ENCODE results near the gene HSPB1.
"Not testable (repeated sequence)": the region's sequence is repeated elsewhere in the genome, so short reads cannot be mapped to it uniquely, and the experiment has no call there.

Gene HSPB1

DNA sequence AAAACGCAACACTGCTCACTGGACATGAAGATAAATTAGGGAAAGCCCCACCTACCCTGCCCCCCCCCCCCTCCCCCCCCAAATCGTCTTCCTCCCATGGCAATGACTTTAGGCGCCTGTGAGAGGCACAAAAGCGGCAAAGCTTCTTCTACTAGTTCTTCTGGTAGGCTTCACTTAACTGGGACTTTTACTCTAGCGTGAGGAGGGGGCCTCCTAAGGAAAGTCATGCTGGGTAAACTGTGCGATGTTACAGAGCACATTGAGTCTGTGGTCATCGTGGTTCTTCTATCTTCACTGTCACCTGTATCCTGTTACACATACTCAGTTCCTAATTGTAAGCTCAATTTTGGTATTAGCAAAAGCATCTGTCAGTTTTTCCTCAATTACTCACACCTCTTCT lies 25.1 kb downstream of the HSPB1 start:
- Mint-ChIP-seq H3K27ac (no peak overlapping the region), H3K27me3 (no peaks in the 10 kb centered on the region), H3K36me3 (ENCODE audit: low read depth) (peaks cover 97% of the 10 kb centered on the region), H3K4me3 (no peak overlapping the region), H3K4me1 (ENCODE audit: low read depth) (peaks cover 53% of the 10 kb centered on the region), H3K9me3 (no peaks in the 10 kb centered on the region)
- intact Hi-C loops (cut with micrococcal nuclease) = no loop called here

GRCh38 chr7:76328389-76328788 lies 25.9 kb downstream of the HSPB1 start:
- H3K27ac Mint-ChIP-seq = peak overlapping the region; percentile 30
- H3K4me1 Mint-ChIP-seq (ENCODE audit: low read depth) = peaks cover 60% of the 10 kb centered on the region
- H3K4me3 Mint-ChIP-seq = no peak overlapping the region
- H3K9me3 Mint-ChIP-seq = no peaks in the 10 kb centered on the region
- no peaks in the 10 kb centered on the region for H3K27me3 Mint-ChIP-seq
- intact Hi-C loops (cut with micrococcal nuclease) = no loop called here
- H3K36me3 Mint-ChIP-seq (ENCODE audit: low read depth) = peaks cover 97% of the 10 kb centered on the region

GRCh38 chr7:76329479-76329878 lies 27.0 kb downstream of the HSPB1 start:
- Mint-ChIP-seq H3K4me3 (no peak overlapping the region), H3K4me1 (ENCODE audit: low read depth) (peaks cover 66% of the 10 kb centered on the region), H3K27me3 (no peaks in the 10 kb centered on the region), H3K9me3 (no peaks in the 10 kb centered on the region), H3K36me3 (ENCODE audit: low read depth) (peaks cover 91% of the 10 kb centered on the region), H3K27ac (no peak overlapping the region)
- intact Hi-C loops (cut with micrococcal nuclease) = no loop called here

DNA sequence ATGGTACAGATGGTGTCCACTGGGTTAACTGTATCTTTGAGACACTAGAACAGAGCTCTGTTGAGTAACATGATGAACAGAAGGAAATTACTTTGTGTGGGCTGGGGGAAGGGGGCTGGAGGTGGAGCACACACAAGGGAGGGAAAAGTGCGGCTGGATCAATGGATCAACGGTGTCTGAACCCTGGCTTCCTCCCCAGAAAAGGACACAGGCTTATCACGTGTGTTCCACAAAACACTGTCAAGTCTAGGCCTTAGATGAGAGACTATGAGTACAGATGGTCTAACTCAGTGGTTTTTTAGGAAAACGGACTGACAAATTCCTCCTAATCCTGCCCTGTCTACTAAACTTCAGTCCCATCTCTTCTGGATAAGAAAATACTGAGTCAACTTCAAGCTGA lies 27.8 kb downstream of the HSPB1 start:
- Mint-ChIP-seq H3K4me1 (ENCODE audit: low read depth) (peaks cover 66% of the 10 kb centered on the region), H3K36me3 (ENCODE audit: low read depth) (peaks cover 86% of the 10 kb centered on the region), H3K27me3 (no peaks in the 10 kb centered on the region), H3K4me3 (no peak overlapping the region), H3K27ac (no peak overlapping the region), H3K9me3 (no peaks in the 10 kb centered on the region)
- intact Hi-C loops (cut with micrococcal nuclease) = no loop called here

DNA sequence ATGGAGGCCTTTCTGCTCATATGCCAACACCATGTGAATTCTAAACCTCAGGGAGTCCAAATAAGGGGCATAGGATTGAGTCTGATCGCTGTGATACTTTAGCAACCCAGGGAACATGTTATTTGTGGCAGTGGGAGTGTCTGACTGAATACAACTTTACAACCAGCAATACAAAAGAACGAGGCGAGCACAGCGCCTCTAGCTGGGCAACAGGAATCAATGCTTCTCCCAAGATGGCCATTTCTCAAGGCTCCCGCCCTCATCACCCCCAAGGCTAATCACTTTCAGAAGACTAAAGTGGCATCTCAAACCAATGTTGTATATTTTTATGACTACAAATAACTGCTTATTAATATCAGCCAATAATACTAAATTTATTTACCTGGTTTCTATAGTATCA lies 28.2 kb downstream of the HSPB1 start:
- Mint-ChIP-seq H3K27ac (no peak overlapping the region), H3K9me3 (no peaks in the 10 kb centered on the region), H3K36me3 (ENCODE audit: low read depth) (peaks cover 86% of the 10 kb centered on the region), H3K27me3 (no peaks in the 10 kb centered on the region), H3K4me1 (ENCODE audit: low read depth) (peaks cover 69% of the 10 kb centered on the region), H3K4me3 (no peak overlapping the region)
- intact Hi-C loops (cut with micrococcal nuclease) = no loop called here

DNA sequence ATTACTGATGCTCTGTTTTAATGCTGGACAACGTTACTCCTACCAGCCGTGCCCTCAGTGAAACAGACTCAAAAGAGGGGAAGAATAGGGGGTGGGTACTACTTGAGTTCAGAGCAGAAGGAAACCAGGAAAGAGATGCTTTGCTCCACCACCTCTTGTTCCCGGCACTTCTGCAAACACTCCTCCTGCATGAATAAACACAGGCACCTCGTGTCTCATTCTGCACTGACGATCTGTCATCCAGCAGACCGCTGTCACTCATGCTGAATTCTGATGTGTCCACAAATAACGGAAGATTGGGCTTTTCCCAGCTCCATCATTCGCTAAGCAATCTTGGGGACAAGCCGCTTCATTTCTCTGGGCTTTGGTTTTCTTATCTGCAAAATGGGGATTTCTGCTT lies 29.6 kb downstream of the HSPB1 start:
- peaks cover 88% of the 10 kb centered on the region for H3K36me3 Mint-ChIP-seq (ENCODE audit: low read depth)
- no peaks in the 10 kb centered on the region for H3K27me3 Mint-ChIP-seq
- peaks cover 76% of the 10 kb centered on the region for H3K4me1 Mint-ChIP-seq (ENCODE audit: low read depth)
- H3K27ac Mint-ChIP-seq = no peak overlapping the region
- no peak overlapping the region for H3K4me3 Mint-ChIP-seq
- H3K9me3 Mint-ChIP-seq = no peaks in the 10 kb centered on the region
- intact Hi-C loops (cut with micrococcal nuclease) = no loop called here

GRCh38 chr7:76333511-76334101 lies 31.1 kb downstream of the HSPB1 start:
- Mint-ChIP-seq H3K27me3 (no peaks in the 10 kb centered on the region), H3K9me3 (no peaks in the 10 kb centered on the region), H3K27ac (peak overlapping the region; percentile 36), H3K4me3 (no peak overlapping the region), H3K36me3 (ENCODE audit: low read depth) (peaks cover 90% of the 10 kb centered on the region), H3K4me1 (ENCODE audit: low read depth) (peaks cover 82% of the 10 kb centered on the region)
- intact Hi-C loops (cut with micrococcal nuclease) = no loop called here

- no peaks in the 10 kb centered on the region for H3K27me3 Mint-ChIP-seq
- no peaks in the 10 kb centered on the region for H3K9me3 Mint-ChIP-seq
- H3K27ac Mint-ChIP-seq = no peak overlapping the region
- peaks cover 77% of the 10 kb centered on the region for H3K4me1 Mint-ChIP-seq (ENCODE audit: low read depth)
- H3K4me3 Mint-ChIP-seq = no peak overlapping the region
- intact Hi-C loops (cut with micrococcal nuclease) = no loop called here
- H3K36me3 Mint-ChIP-seq (ENCODE audit: low read depth) = peaks cover 87% of the 10 kb centered on the region
These were observed 32.0 kb downstream of the HSPB1 start for GRCh38 chr7:76334320-76334967.

DNA sequence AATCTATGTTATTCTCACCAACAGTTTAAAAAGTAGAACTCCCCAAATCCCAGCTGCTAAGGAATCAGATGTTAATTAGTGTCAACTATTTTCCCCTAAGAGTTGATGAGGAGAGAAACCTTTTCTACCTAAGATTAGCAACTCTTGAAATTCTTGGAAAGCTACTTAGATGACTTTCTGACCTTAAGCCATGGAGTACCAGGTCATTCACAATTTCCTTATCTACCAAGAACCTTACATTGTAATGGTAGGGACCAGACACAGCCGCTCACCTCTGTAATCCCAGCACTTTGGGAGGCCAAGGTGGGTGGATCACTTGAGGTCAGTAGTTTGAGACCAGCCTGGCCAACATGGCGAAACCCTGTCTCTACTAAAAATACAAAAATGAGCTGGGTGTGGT lies 32.9 kb downstream of the HSPB1 start:
- H3K27ac Mint-ChIP-seq; H3K9me3 Mint-ChIP-seq; intact Hi-C loops (cut with micrococcal nuclease); H3K4me3 Mint-ChIP-seq; H3K27me3 Mint-ChIP-seq: not testable (repeated sequence)
- Mint-ChIP-seq H3K36me3 (ENCODE audit: low read depth) (peaks cover 87% of the 10 kb centered on the region), H3K4me1 (ENCODE audit: low read depth) (peaks cover 75% of the 10 kb centered on the region)

DNA sequence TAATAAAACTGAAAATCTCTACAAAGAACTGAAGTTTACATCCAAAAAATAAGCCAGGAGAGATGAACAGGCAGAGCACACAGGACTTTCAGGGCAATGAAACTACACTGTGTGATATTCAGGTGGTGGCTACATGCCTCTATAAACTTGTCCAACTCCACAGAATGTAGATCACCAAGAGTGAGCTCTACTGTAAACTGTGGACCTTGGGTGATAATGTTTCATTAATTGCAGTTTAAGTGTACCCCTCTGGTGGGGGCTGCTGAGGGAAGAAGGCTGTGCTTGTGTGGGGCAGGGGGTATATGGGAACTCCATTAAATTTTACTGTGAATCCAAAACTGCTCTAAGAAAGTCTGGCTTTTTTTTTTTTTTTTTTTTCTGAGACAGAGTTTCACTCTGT lies 33.6 kb downstream of the HSPB1 start:
- Mint-ChIP-seq H3K27me3 (no peaks in the 10 kb centered on the region), H3K36me3 (ENCODE audit: low read depth) (peaks cover 87% of the 10 kb centered on the region), H3K4me1 (ENCODE audit: low read depth) (peaks cover 73% of the 10 kb centered on the region), H3K27ac (no peak overlapping the region), H3K4me3 (no peak overlapping the region), H3K9me3 (no peaks in the 10 kb centered on the region)
- intact Hi-C loops (cut with micrococcal nuclease) = no loop called here

DNA sequence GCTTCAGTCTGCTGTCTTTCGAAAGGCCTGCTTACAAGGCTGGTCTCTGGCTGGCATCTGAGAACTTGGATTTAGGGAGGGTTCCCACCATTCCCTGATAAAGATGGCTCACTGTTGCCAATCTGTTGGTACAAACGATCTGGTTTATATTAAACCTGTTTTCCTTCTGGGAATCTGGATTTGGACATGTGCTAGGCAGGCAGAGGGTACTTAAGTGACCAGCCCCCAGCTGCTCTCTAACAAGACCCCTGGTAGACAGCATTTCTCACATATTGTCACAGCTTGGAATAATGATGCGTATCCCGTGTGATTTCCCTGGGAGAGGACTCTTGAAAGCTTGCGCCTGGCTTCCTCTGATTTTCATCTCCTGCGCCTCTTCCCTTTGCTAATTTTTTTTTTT lies 34.7 kb downstream of the HSPB1 start:
- no peak overlapping the region for H3K4me3 Mint-ChIP-seq
- H3K4me1 Mint-ChIP-seq (ENCODE audit: low read depth) = peaks cover 67% of the 10 kb centered on the region
- intact Hi-C loops (cut with micrococcal nuclease) = no loop called here
- H3K27me3 Mint-ChIP-seq = no peaks in the 10 kb centered on the region
- peaks cover 87% of the 10 kb centered on the region for H3K36me3 Mint-ChIP-seq (ENCODE audit: low read depth)
- H3K9me3 Mint-ChIP-seq = no peaks in the 10 kb centered on the region
- H3K27ac Mint-ChIP-seq = no peak overlapping the region

DNA sequence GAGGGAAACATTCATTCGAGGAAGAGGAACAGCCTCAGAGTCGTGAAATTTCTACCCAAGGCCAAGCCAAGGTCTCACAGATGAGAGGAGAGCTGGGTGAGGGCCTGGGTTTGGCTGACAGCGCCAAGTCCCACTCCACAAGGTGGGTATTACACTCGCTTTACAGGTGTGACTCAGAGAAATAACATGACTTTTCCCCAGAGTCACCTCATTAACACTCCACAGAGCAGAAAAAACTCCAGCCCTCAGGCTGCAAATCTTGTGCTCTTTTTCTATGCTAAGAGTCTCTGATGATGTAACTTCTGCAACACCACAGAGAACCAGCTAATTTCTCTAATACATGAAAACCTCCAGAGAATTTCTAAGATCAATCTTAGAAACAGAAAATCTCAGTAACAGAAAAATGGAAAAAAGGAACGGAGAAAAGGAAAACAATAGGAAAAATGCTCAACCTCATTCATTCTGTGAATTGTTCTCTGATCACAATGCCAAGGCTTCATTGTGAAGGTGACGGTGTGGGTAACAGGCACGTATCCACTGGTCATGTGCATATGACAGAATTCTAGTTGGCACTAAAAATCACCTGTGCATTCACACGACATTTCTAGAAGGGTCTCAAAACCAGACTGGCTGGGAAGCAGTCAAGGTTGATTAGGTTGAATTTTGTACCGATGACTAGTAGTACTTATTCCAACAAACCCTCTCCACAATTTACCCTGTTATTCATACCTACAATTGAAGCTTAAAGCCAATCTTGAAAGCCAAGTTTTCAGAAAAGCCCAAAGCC lies 36.0 kb downstream of the HSPB1 start:
- Mint-ChIP-seq H3K4me3 (no peak overlapping the region), H3K36me3 (ENCODE audit: low read depth) (peaks cover 87% of the 10 kb centered on the region), H3K27me3 (no peaks in the 10 kb centered on the region), H3K4me1 (ENCODE audit: low read depth) (peaks cover 65% of the 10 kb centered on the region), H3K27ac (peak overlapping the region; percentile 37), H3K9me3 (no peaks in the 10 kb centered on the region)
- intact Hi-C loops (cut with micrococcal nuclease) = no loop called here

DNA sequence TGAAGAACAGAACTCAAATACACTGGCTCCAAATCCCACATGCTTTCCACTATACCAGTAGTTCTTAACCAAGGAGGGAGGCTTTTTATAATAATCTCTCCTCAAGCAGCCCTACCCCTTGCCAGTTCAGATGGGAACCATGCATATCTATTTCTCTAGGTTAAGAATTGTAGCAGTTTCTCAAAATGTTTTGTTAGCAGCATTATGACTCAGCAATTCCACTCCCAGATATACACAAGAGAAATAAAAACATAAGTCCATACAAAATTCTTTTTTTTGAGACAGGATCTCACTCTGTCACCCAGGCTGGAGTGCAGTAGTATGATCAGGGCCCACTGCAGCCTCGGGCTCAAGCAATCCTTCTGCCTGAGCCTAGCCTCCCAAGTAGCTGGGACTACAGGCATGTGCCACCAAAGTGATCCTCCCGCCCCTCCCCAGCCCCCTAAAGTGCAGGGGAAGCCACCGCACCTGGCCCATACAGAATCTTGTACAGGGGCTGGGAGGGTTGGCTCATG lies 38.2 kb downstream of the HSPB1 start:
- no peak overlapping the region for H3K27ac Mint-ChIP-seq
- peaks cover 74% of the 10 kb centered on the region for H3K4me1 Mint-ChIP-seq (ENCODE audit: low read depth)
- intact Hi-C loops (cut with micrococcal nuclease) = no loop called here
- no peaks in the 10 kb centered on the region for H3K27me3 Mint-ChIP-seq
- peaks cover 97% of the 10 kb centered on the region for H3K36me3 Mint-ChIP-seq (ENCODE audit: low read depth)
- H3K4me3 Mint-ChIP-seq = no peak overlapping the region
- no peaks in the 10 kb centered on the region for H3K9me3 Mint-ChIP-seq

DNA sequence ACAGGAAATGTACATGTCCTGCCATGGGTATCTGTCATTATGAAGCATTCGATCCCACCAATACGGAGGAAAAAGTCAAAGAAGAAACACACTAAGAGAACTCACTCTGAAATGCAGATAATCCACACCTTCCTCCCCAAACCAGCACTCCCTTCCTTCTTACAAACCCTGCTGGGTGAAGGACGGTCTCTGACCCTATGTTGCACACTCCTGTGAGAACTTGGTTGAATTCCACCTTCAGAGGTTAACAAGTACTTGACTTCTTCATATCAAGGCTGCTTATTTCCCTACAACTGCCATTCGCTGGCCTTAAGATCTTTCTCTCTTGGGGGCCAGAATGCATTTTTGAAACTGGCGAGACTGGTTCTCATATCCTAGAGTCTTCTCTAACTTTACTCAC lies 39.7 kb downstream of the HSPB1 start:
- Mint-ChIP-seq H3K27ac (no peak overlapping the region), H3K9me3 (no peaks in the 10 kb centered on the region), H3K27me3 (no peaks in the 10 kb centered on the region), H3K4me1 (ENCODE audit: low read depth) (peaks cover 77% of the 10 kb centered on the region), H3K4me3 (no peak overlapping the region), H3K36me3 (ENCODE audit: low read depth) (peaks cover 97% of the 10 kb centered on the region)
- intact Hi-C loops (cut with micrococcal nuclease) = no loop called here
